IMR-90 (cell line): ENCODE measurements around the gene MRPL19. TPM values are rescaled to one million over a fixed set of nuclear protein-coding genes. Genes with fewer than 3 reads are reported as not detected.
A peak's percentile ranks its signal among the peaks of the same experiment; 100 is the strongest.

ENCODE experiments used
- ATAC-seq: fragments of 200-7000 bp; cut with Tn5 transposase; 2 replicates; pipeline ENCODE4 v1.9.1; 2020; ENCODE audit warnings: low read depth, mild to moderate bottlenecking, moderate library complexity
- BruUV-seq: library from RNA; stranded (reverse); fragments of 400-500 nt; replicated peaks from 2 replicates; lab custom pipeline; 2021; lab: Mats Ljungman, UMichigan
- CTCF ChIA-PET: fragments of 300-600 bp; formaldehyde crosslinking; extraction: SDS; loops from one replicate; lab custom pipeline; 2021; ENCODE audit warnings: antibody characterized with exemption; lab: Yijun Ruan, JAX
- POLR2A ChIA-PET: fragments of 300-600 bp; sonication (Branson Sonifier 250); formaldehyde crosslinking; loops from one replicate; lab custom pipeline; 2022; ENCODE audit warnings: antibody characterized with exemption; ENCODE audit not compliant: unreplicated experiment; lab: Charles Lee
- DNase-seq: peaks from one replicate; pipeline ENCODE4 v3.0.0; 2013
- H2AFZ ChIP-seq: replicated peaks from 2 replicates; pipeline ENCODE3; 2013; ENCODE audit warnings: low read length, mild to moderate bottlenecking; ENCODE audit not compliant: poor library complexity
- H2AK5ac ChIP-seq: 2 replicates; pipeline ENCODE4 v1.6.1; 2013; ENCODE audit warnings: low read depth, low read length, inconsistent platforms
- H2AK9ac ChIP-seq: replicated peaks from 2 replicates; pipeline ENCODE3; 2013; ENCODE audit warnings: mild to moderate bottlenecking, low read depth, low read length, moderate library complexity; ENCODE audit not compliant: poor library complexity
- H2BK120ac ChIP-seq: 2 replicates; pipeline ENCODE4 v1.6.1; 2013; ENCODE audit warnings: low read depth, low read length, inconsistent platforms
- H2BK15ac ChIP-seq: 3 replicates; pipeline ENCODE4 v1.6.1; 2013; ENCODE audit warnings: low read depth, low read length, inconsistent platforms
- H2BK20ac ChIP-seq: 2 replicates; pipeline ENCODE4 v1.6.1; 2013; ENCODE audit warnings: low read depth, mild to moderate bottlenecking, inconsistent platforms, low read length, moderate library complexity
- H2BK5ac ChIP-seq: 2 replicates; pipeline ENCODE4 v1.6.1; 2013; ENCODE audit warnings: mild to moderate bottlenecking, low read depth, low read length, inconsistent platforms; ENCODE audit not compliant: poor library complexity, severe bottlenecking
- H3K14ac ChIP-seq: replicated peaks from 2 replicates; pipeline ENCODE4 v1.6.1; 2013; ENCODE audit warnings: low read depth, low read length, inconsistent platforms
- H3K18ac ChIP-seq: 2 replicates; pipeline ENCODE4 v1.6.1; 2013; ENCODE audit warnings: low read depth, low read length, control low read depth
- H3K23ac ChIP-seq: 2 replicates; pipeline ENCODE4 v1.6.1; 2013; ENCODE audit warnings: low read depth, low read length, inconsistent platforms
- H3K27ac ChIP-seq: 2 replicates; pipeline ENCODE4 v1.5.1; 2013; ENCODE audit warnings: mild to moderate bottlenecking, control low read depth, low read length; ENCODE audit not compliant: insufficient read depth
- H3K27me3 ChIP-seq: 2 replicates; pipeline ENCODE4 v1.6.1; 2013; ENCODE audit warnings: low read length; ENCODE audit not compliant: control insufficient read depth, insufficient read depth
- H3K36me3 ChIP-seq: 2 replicates; pipeline ENCODE4 v1.6.1; 2013; ENCODE audit warnings: low read length, mixed read lengths; ENCODE audit not compliant: control insufficient read depth, insufficient read depth
- H3K4ac ChIP-seq: 2 replicates; pipeline ENCODE4 v1.6.1; 2013; ENCODE audit warnings: low read depth, low read length, inconsistent platforms
- H3K4me1 ChIP-seq: 2 replicates; pipeline ENCODE4 v1.6.1; 2013; ENCODE audit warnings: low read length, mixed read lengths; ENCODE audit not compliant: control insufficient read depth, insufficient read depth
- H3K4me2 ChIP-seq: 2 replicates; pipeline ENCODE4 v1.6.1; 2013; ENCODE audit warnings: low read depth, mild to moderate bottlenecking, control low read depth, low read length, moderate library complexity
- H3K4me3 ChIP-seq: 2 replicates; pipeline ENCODE4 v1.5.1; 2013; ENCODE audit warnings: low read depth, mild to moderate bottlenecking, control low read depth, low read length, moderate library complexity; ENCODE audit not compliant: insufficient read depth
- H3K56ac ChIP-seq: 2 replicates; pipeline ENCODE4 v1.6.1; 2013; ENCODE audit warnings: low read length, inconsistent platforms; ENCODE audit not compliant: insufficient read depth; ENCODE audit errors: extremely low read depth
- H3K79me1 ChIP-seq, 2 experiments: 2 replicates each; pipeline ENCODE4 v1.6.1; 2013; ENCODE audit warnings: low read length in 2 of 2, inconsistent platforms in 1 of 2, low read depth in 1 of 2
- H3K9ac ChIP-seq: 2 replicates; pipeline ENCODE4 v1.6.1; 2013; ENCODE audit warnings: low read depth, low read length, control low read depth
- H3K9me1 ChIP-seq: 2 replicates; pipeline ENCODE4 v1.6.1; 2013; ENCODE audit warnings: low read length, inconsistent platforms; ENCODE audit not compliant: insufficient read depth
- H3K9me3 ChIP-seq: 2 replicates; pipeline ENCODE4 v1.6.1; 2013; ENCODE audit warnings: low read length; ENCODE audit not compliant: control insufficient read depth, insufficient read depth
- H4K20me1 ChIP-seq: 2 replicates; pipeline ENCODE4 v1.6.1; 2013; ENCODE audit warnings: low read length, inconsistent platforms; ENCODE audit not compliant: insufficient read depth
- H4K5ac ChIP-seq: 2 replicates; pipeline ENCODE4 v1.6.1; 2013; ENCODE audit warnings: mild to moderate bottlenecking, low read depth, low read length, control low read depth
- H4K8ac ChIP-seq, 2 experiments: 2 replicates each; pipeline ENCODE4 v1.6.1; 2013; ENCODE audit warnings: low read depth in 2 of 2, low read length in 2 of 2, control low read depth in 1 of 2, inconsistent platforms in 1 of 2
- H4K91ac ChIP-seq: 2 replicates; pipeline ENCODE4 v1.6.1; 2013; ENCODE audit warnings: low read depth, low read length, inconsistent platforms; ENCODE audit not compliant: insufficient read depth
- BHLHE40 ChIP-seq: fragments of 150-350 bp; IDR thresholded peaks from 2 replicates; pipeline ENCODE4 v1.6.1; 2016; ENCODE audit warnings: mild to moderate bottlenecking, low read depth, low read length
- CHD1 ChIP-seq: IDR thresholded peaks from 2 replicates; pipeline ENCODE4 v1.6.1; 2012; ENCODE audit warnings: low read depth, low read length, improper control_type of control experiment
- FOS ChIP-seq: fragments of 150-350 bp; IDR thresholded peaks from 2 replicates; pipeline ENCODE4 v1.6.1; 2016; ENCODE audit warnings: low read depth, low read length
- MAFK ChIP-seq: IDR thresholded peaks from 2 replicates; pipeline ENCODE4 v1.6.1; 2012; ENCODE audit warnings: low read depth, low read length, improper control_type of control experiment
- MXI1 ChIP-seq: IDR thresholded peaks from 2 replicates; pipeline ENCODE4 v1.6.1; 2012; ENCODE audit warnings: low read depth, mild to moderate bottlenecking, low read length, moderate library complexity, borderline replicate concordance
- NFE2L2 ChIP-seq: fragments of 150-350 bp; IDR thresholded peaks from 2 replicates; pipeline ENCODE4 v1.6.1; 2016; ENCODE audit warnings: low read depth, mild to moderate bottlenecking, low read length
- POLR2A ChIP-seq: IDR thresholded peaks from 2 replicates; pipeline ENCODE4 v1.6.1; 2012; ENCODE audit warnings: mild to moderate bottlenecking, low read depth, low read length
- RAD21 ChIP-seq: IDR thresholded peaks from 2 replicates; pipeline ENCODE4 v1.6.1; 2012; ENCODE audit warnings: low read length, improper control_type of control experiment
- SMC3 ChIP-seq: fragments of 150-350 bp; IDR thresholded peaks from 2 replicates; pipeline ENCODE4 v1.6.1; 2016; ENCODE audit warnings: low read depth, mild to moderate bottlenecking, antibody characterized with exemption, low read length, moderate library complexity
- USF2 ChIP-seq: fragments of 150-350 bp; IDR thresholded peaks from 2 replicates; pipeline ENCODE4 v1.6.1; 2017; ENCODE audit warnings: mild to moderate bottlenecking, antibody characterized with exemption, low read length, low read depth
- WGBS, 2 experiments: methylation state at CpG; one replicate each; pipeline versions ENCODE4 v1.1.5 to v1.1.7; 2013; ENCODE audit warnings: missing lambda C conversion rate in 2 of 2; ENCODE audit not compliant: insufficient read length in 1 of 2; ENCODE audit errors: extremely low coverage in 2 of 2; 5-methylcytosine and 5-hydroxymethylcytosine counted together
- dilution Hi-C: fragments of 300-500 bp; cut with HindIII; formaldehyde crosslinking; loops from one replicate; pipeline ENCODE4 v1.14.3; 2018; ENCODE audit warnings: low sequenced_read_pairs; ENCODE audit not compliant: unreplicated experiment
- in situ Hi-C: fragments of 300-500 bp; cut with MboI; formaldehyde crosslinking; loops from 3 replicates; pipeline ENCODE4 v1.14.3; 2019; ENCODE audit warnings: low sequenced_read_pairs, inconsistent platforms, mixed read lengths
- intact Hi-C: fragments of 100-400 bp; cut with micrococcal nuclease; formaldehyde crosslinking; loops from 2 replicates; pipeline ENCODE4 v1.10.0; 2022
- polyA plus RNA-seq, 3 experiments: library from polyadenylated mRNA; depleted of rRNA; stranded (reverse); fragments of >200 nt; gene quantifications; 2 replicates each; pipeline ENCODE4 v1.2.3, GENCODE V29; 2012; ENCODE audit warnings: low replicate concordance in 1 of 3
- total RNA-seq: library from RNA; depleted of rRNA; stranded (reverse); fragments of >200 nt; gene quantifications from 2 replicates; pipeline ENCODE4 v1.2.3, GENCODE V29; 2012
- TF ChIP-seq, protein P1 (sequence below): fragments of 150-350 bp; IDR thresholded peaks from 2 replicates; pipeline ENCODE4 v1.6.1; 2016; ENCODE audit warnings: low read depth, mild to moderate bottlenecking, low read length, moderate library complexity, borderline replicate concordance
- TF ChIP-seq, protein P2 (sequence below): conservative IDR thresholded peaks from 2 replicates; pipeline ENCODE4 v1.5.1; 2012; ENCODE audit warnings: mild to moderate bottlenecking, low read depth, low read length, improper control_type of control experiment

Gene MRPL19
- total and polyA plus RNA-seq, 2 of the 4 experiments (the other 2 are of a cell fraction) = 24.8 to 28.5 TPM

DNA sequence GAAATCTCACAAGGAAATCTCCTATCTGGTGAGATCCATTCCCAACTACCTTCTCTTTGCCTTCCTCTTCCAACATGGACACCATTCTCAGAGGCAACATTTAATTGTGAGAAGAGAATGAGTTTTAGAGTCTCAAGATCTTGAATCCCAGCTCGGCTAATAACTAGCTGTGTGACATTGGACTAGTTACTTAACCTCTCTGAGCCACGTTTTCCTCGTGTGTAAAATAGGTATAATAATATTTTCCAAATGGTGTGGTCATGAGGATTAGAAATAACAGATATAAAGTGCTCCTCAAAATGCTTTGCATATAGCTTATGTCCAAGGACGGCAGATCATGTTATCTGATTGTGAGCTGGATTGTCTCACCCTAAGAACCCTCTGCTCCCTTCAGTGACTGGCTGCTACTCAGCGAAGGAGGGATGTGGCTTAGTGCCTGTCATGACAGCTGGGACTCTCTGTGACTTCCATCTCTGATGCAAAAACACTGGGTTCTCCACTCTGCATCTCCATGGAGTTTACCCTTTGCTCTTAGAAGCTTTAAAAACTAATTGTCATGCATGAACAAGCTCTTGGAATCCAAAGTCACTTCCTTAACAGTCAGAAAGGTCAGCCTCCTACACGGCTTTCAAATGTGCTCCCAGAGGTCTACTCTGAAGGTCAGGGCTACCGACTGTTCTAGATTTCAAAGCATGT, 38.4 kb upstream of the MRPL19 start:
- peak overlapping the region; percentile 95 for H2BK120ac ChIP-seq
- H3K23ac ChIP-seq = peak overlapping the region; percentile 33; the same call in 1 of the 2 replicates
- no peak overlapping the region for H3K4me3 ChIP-seq
- H2BK20ac ChIP-seq = peak overlapping the region; percentile 85; the same call in 1 of the 2 replicates
- in situ Hi-C loops (loop anchor here (5.0 to 25.0 kb wide), 5 partner anchors 46 to 921 kb away; partner anchors contain the start of gene EVA1A), dilution Hi-C loops (no loop called here), intact Hi-C loops (loop anchor here (5.0 kb wide), 2 partner anchors 411 to 691 kb away; partner anchors contain the start of gene TACR1)
- no peak overlapping the region for H3K18ac ChIP-seq
- peaks cover 19% of the 10 kb centered on the region for H3K9me1 ChIP-seq
- POLR2A ChIA-PET = no interaction called here
- DNase-seq (no peak), ATAC-seq (no peak)
- no peak overlapping the region for H3K56ac ChIP-seq
- CTCF ChIA-PET = interaction anchor here (0.7 to 3.5 kb wide), 18 partner anchors 12 to 409 kb away, joined by 3 to 36 read pairs (median 4); partner anchors contain the start of gene TACR1
- no CpG with 5 or more reads among the region's 7 CpGs for WGBS, 2 experiments
- no peaks in the 10 kb centered on the region for H3K9me3 ChIP-seq
- H3K14ac ChIP-seq = no peak overlapping the region; the same call in 1 of the 2 replicates
- no peak overlapping the region for H3K27ac ChIP-seq
- H3K4ac ChIP-seq = peak overlapping the region; percentile 73
- H2AFZ ChIP-seq = no peak overlapping the region
- H3K4me1 ChIP-seq = peaks cover 13% of the 10 kb centered on the region
- peak overlapping the region in 1 of 2 experiments; percentile 89; a peak in 2 of 4 replicates for H4K8ac ChIP-seq
- H3K36me3 ChIP-seq = no peaks in the 10 kb centered on the region
- no peak overlapping the region for H4K5ac ChIP-seq
- no peaks in the 10 kb centered on the region for H4K20me1 ChIP-seq
- BruUV-seq = no TSS peak
- H3K27me3 ChIP-seq = peaks cover 24% of the 10 kb centered on the region
- H2BK15ac ChIP-seq = peak overlapping the region; percentile 73; the same call in 1 of the 3 replicates
- TF ChIP-seq NFE2L2 = no peak
- TF ChIP-seq FOS = no peak
- TF ChIP-seq, protein P1, sequence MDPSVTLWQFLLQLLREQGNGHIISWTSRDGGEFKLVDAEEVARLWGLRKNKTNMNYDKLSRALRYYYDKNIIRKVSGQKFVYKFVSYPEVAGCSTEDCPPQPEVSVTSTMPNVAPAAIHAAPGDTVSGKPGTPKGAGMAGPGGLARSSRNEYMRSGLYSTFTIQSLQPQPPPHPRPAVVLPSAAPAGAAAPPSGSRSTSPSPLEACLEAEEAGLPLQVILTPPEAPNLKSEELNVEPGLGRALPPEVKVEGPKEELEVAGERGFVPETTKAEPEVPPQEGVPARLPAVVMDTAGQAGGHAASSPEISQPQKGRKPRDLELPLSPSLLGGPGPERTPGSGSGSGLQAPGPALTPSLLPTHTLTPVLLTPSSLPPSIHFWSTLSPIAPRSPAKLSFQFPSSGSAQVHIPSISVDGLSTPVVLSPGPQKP = no peak
- no peak for TF ChIP-seq MXI1
- TF ChIP-seq POLR2A = no peak
- no peak for TF ChIP-seq BHLHE40
- TF ChIP-seq, protein P2, sequence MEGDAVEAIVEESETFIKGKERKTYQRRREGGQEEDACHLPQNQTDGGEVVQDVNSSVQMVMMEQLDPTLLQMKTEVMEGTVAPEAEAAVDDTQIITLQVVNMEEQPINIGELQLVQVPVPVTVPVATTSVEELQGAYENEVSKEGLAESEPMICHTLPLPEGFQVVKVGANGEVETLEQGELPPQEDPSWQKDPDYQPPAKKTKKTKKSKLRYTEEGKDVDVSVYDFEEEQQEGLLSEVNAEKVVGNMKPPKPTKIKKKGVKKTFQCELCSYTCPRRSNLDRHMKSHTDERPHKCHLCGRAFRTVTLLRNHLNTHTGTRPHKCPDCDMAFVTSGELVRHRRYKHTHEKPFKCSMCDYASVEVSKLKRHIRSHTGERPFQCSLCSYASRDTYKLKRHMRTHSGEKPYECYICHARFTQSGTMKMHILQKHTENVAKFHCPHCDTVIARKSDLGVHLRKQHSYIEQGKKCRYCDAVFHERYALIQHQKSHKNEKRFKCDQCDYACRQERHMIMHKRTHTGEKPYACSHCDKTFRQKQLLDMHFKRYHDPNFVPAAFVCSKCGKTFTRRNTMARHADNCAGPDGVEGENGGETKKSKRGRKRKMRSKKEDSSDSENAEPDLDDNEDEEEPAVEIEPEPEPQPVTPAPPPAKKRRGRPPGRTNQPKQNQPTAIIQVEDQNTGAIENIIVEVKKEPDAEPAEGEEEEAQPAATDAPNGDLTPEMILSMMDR = no peak
- no peak for TF ChIP-seq USF2
- TF ChIP-seq CHD1 = no peak
- TF ChIP-seq RAD21 = no peak
- no peak for TF ChIP-seq MAFK
- no peak for TF ChIP-seq SMC3
- H2AK5ac ChIP-seq = peak overlapping the region; percentile 60; the same call in 1 of the 2 replicates
- H3K9ac ChIP-seq = no peak overlapping the region
- H3K4me2 ChIP-seq = no peak overlapping the region
- peaks cover 0 to 15% of the 10 kb centered on the region in 2 experiments; a peak in 2 of 4 replicates for H3K79me1 ChIP-seq
- no peak overlapping the region for H2AK9ac ChIP-seq
- peak overlapping the region; percentile 87 for H4K91ac ChIP-seq
- no peak overlapping the region for H2BK5ac ChIP-seq
